CD4-positive, alpha-beta T cell treated with Interleukin-15 for 1 hour (primary cell): ENCODE results near the gene TSPAN9.

Source experiments
- DNase-seq: peaks from one replicate; pipeline ENCODE4 v3.0.0-alpha.2; 2020

The TSPAN9 gene

GRCh38 chr12:3076730-3077571, at the start of gene TSPAN9:
TSS of gene TSPAN9 (plus strand) at chr12:3077379. CDS start at chr12:3201194, 123,815 bp downstream.
- peak; percentile 51 for DNase-seq

- no peak for DNase-seq
These were observed 49.1 kb upstream of the TSPAN9 start for GRCh38 chr12:3028108-3028507.

DNA sequence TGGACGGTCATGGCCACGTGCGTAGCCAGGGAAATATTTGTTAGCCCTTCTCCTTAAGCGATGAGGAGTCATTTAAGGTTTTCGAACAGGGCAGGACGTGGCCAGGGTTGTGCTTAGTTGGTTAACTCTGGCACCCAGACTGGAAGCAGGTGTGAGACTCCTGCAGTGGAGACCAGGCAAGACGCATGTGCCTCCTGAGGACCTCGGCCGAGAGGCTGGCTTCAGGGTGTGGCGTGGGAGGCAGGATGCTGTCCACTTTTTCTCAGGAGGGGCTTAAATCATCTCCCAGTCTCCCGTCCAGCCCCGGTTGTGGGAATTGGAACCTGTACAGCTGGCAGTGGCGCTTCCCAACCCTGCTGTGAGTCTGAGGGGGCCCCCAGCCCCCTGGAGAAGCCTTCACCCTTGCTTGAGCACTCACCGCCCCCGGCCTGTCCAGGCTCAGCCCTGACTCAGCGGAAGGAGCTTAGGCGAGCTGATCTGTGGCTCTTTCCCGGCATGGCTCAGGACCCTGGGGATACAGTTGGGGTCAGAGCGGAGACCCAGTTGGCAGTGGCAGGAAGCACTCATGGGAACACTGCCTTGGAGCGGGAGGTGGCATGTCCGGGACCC, 46.3 kb upstream of the TSPAN9 start:
- no peak for DNase-seq

DNA sequence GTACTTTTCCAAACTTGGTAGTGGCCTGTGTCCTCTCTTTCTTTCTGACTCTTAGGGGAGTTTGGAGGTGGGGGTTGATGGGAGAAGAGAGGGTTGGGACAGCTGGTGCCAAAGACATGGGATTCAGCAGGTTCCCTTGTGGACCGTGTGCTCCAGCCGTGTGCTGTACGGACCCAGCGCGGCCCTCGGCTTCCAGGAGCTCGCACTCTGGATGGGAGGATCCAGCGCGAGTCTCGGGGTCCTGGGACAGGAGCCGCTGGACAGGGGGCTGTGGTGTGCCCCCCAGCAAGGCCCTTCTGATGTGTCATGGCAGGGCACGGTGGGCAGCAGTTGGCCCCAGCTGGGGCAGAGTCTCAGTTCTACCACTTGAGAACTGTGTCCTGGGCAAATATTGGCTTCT, 45.0 kb upstream of the TSPAN9 start:
- no peak for DNase-seq

GRCh38 chr12:3032770-3033538, 44.2 kb upstream of the TSPAN9 start:
- no peak for DNase-seq

- DNase-seq: no peak
These were observed 43.7 kb upstream of the TSPAN9 start for GRCh38 chr12:3033539-3033867.

DNA sequence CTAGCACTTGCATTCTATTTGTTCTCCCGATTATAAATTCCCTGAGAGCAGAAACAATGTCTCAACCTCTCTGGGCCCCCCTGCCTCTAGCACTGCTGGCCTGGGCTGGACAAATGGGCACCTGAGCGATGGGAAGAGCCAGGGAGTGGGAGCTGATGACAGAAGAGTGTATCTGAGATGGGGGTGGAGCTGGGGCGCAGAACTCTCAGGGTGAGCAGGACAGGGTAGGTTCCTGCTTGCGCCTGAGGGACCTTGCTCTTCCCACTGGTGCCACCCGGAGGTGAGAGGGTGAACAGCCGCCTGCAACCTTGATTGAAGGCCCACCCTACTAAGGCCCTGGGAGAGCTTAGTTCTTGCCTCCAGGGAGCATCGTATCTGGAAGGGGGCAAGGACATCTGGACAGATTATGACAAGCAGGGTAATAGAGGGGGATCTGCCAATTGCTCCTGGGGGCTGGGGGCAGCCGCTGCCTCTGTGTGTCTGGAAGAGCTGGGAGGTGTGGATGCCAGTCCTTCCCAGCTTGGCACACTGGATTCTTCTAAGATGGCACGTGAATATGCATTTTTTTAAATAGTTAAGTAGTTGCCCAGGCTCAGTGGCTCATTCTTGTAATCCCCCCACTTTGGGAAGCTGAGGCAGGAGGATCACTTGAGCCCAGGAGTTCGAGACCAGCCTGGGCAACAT, 43.0 kb upstream of the TSPAN9 start:
- DNase-seq: peak; percentile 28

DNA sequence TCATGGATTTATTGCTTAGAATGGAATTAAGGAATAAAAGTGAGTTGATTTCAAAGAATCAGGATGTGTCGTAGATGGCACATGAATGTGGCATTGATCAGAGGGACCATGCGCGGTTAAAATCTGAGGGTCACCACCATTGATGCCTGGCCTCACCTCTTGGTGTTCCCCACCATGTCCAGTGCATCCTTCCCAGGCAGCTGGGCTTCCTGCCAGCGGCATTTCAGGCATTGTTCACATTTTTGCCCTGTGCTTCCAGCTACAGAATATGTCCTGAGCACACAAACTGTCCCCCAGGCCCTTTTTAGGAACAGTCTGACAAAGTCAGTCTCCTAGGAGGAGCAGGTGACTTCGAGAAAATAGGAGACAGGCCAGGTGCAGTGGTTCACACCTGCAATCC, 42.0 kb upstream of the TSPAN9 start:
- DNase-seq: no peak

GRCh38 chr12:3035815-3036702, 41.1 kb upstream of the TSPAN9 start:
- no peak for DNase-seq

GRCh38 chr12:3036901-3037600, 40.1 kb upstream of the TSPAN9 start:
- DNase-seq: no peak

- DNase-seq: no peak
These were observed 39.0 kb upstream of the TSPAN9 start for GRCh38 chr12:3038166-3038565.

DNA sequence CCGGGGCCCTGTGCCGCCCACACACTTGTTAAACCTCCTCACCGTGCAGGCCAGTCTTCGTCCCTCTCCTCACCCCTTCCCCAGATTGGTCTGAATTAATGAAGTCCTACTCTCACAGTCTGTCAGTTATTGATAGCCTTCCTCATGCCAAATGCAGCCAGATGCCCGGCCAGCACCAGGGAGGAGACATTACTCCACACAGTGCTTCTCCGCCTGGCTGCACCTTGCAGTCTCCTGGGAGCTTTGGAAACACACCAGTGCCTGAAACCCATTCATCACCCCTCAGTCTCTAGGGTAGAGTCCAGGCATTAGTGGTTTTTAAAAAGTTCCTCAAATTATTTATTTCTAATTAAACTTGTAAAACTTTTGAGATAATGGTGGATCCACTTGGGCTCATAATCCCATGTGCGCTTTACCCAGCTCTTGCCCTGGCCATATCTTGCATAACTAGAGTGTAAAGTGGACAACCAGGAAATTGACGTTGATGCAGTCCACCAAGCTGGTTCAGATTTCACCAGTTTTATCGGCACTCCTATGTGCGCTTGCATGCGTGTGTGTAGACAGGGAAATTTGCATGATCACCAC, 38.2 kb upstream of the TSPAN9 start:
- DNase-seq: no peak

- DNase-seq: no peak
These were observed 37.0 kb upstream of the TSPAN9 start for GRCh38 chr12:3040026-3040656.

DNA sequence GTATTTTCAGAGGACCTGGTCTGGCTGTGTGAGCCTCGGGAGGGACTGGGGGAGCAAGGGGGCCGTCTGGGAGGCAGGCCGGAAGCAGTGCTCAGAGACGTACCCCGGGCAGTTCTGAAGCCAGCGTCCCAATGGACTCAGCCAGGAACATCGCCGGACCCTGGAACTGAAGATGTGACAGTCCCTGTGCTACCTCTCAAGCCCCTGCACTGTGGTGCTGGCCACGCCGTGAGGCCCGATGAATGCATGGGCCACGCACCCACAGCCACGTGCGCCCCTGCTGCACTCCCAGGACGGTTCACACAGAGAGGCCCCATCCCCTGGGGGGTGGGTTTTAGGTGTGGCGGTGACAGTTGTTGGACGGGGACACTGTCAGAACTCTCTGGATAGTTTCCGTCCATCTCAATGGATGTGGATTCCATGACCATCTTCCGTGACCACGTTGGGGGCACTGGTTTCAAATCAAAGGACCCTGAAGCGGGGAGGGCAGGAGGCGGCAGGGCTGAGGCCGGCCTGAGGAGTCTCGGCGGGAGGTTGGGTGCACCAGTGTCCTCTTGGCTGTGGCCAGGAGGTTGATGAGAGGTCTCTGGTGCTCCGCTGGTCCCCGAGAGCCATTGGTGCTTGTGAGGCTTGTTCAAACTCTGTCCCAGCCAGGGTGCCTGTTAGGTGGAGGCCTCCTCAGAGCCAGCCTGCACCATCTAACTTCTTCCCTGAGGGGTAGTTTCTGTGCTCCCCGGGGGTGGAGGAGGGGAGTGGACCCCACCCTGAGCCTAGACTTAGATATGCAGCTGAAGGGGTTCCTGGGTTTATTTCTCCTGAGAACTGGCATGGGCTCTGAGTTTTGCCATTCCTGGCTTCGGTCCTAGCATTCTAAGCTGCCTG, 36.3 kb upstream of the TSPAN9 start:
- DNase-seq: no peak

DNA sequence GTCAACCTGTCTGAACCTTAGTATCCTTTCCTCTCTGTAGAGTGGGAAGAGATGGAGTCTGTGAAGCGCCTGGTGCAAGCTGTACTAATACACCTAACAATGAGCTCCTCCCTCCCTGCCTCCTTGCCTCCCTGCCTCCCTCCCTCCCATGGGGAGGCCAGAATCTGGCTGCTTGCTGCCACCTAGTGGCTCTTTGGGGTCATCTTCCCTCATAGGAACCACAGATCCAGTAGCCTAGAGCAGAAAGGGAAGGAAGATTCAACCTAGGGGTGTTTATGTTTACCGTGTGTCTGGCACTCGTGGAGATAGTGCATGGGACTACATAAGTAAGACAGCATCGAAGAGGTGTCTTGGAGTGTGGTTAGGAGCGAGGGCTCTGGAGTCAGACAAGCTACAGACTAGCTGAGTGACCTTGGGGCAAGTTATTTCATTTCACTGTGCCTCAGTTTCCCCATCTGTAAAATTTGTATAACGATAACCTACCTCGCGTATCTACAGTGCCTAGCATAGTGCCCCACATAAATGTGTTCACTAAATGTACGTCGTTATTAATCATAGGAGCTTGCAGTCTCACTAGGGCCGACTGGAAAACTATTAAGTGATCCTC, 35.5 kb upstream of the TSPAN9 start:
- DNase-seq: peak; percentile 36

DNA sequence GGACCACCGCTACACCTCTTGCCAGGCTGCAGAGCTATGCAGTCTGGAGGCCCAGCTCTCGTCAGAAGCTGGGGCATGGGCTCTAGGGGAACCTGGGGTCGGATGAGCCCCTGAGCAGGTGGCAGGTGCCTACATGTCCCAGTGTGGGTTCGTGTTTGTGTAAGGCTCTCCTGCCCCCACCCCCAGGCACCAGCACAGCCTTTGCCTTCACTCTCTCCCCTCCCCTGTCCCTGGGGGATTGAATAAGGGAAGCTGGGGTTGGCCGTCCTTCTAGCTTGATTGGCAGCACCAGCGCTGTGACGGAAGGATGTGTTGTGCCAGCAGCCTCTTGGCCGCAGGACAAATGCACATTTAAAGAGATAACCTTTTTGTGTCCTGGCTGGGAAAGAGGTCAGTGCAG, 34.8 kb upstream of the TSPAN9 start:
- peak; percentile 75 for DNase-seq

GRCh38 chr12:3042826-3043225, 34.4 kb upstream of the TSPAN9 start:
- no peak for DNase-seq

GRCh38 chr12:3043406-3043805, 33.8 kb upstream of the TSPAN9 start:
- DNase-seq: no peak

DNA sequence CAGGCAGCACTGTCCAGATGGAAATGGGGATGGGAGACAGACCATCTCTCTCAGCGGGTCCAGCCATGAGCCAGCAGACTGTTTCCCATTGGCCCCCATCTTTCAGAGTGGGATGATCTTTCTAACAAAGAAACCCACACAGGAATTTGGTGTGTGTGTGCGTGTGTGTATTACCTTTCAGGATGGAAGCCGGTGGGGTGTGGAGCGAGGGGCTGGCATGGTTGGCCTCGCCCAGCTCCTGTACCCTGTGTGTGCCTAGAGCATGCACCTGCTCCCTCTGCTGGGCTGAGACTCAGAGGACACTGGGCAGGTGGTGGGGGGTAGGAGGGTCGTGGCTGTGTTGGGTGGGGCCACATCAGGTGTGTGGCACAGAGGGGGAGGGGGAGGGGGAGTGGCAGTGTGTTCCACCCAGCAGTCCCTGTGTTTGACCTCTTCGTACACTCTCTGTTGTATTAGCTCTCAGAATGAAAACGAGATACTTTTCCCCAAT, 33.0 kb upstream of the TSPAN9 start:
- DNase-seq: no peak
